B cell (primary cell): ENCODE measurements around the gene TBC1D14. TPM values are rescaled to one million over a fixed set of nuclear protein-coding genes. Genes with fewer than 3 reads are reported as not detected.

ENCODE experiments used
- ATAC-seq: fragments of 200-7000 bp; cut with Tn5 transposase; one replicate; pipeline ENCODE4 v1.10.0; 2021; ENCODE audit warnings: low read depth, mild to moderate bottlenecking, moderate number of reproducible peaks, moderate library complexity
- CTCF ChIA-PET: fragments of 350-600 bp; sonication (Branson Sonifier 250); formaldehyde crosslinking; loops from one replicate; lab custom pipeline; 2021; ENCODE audit warnings: antibody characterized with exemption, inconsistent platforms; lab: Charles Lee
- POLR2A ChIA-PET: fragments of 350-600 bp; sonication (Branson Sonifier 250); formaldehyde crosslinking; loops from one replicate; lab custom pipeline; 2021; ENCODE audit warnings: antibody characterized with exemption; lab: Charles Lee
- DNase-seq: peaks from one replicate; pipeline ENCODE4 v3.0.0; 2013
- H2AFZ ChIP-seq: 2 replicates; pipeline ENCODE4 v1.6.1; 2012; ENCODE audit warnings: mild to moderate bottlenecking, low read depth, low read length; ENCODE audit not compliant: insufficient read depth, poor library complexity, severe bottlenecking
- H3K27ac ChIP-seq, 2 donors: 1 replicate in 1 of 2; 2 replicates in 1 of 2; pipeline ENCODE4 v1.5.1; 2012 to 2013; ENCODE audit warnings: low read length in 2 of 2, mild to moderate bottlenecking in 2 of 2, moderate library complexity in 1 of 2
- H3K27me3 ChIP-seq, 4 experiments: fragments of 200-600 bp in 1 of 4; sonication (generic) in 1 of 4; replicated peaks in 1 of 4; 1 replicate in 2 of 4; 2 replicates in 2 of 4; pipeline versions ENCODE4 v1.6.1 to v1.7.0; 2013 to 2016; ENCODE audit warnings: low read length in 3 of 4, mild to moderate bottlenecking in 2 of 4, mixed read lengths in 1 of 4, moderate library complexity in 1 of 4; ENCODE audit not compliant: insufficient read depth in 4 of 4, control insufficient read depth in 3 of 4; ENCODE audit errors: control extremely low read depth in 1 of 4
- H3K36me3 ChIP-seq, 2 experiments: replicated peaks in 1 of 2; 1 replicate in 1 of 2; 2 replicates in 1 of 2; pipeline versions ENCODE4 v1.6.1 to v1.7.1; 2013; ENCODE audit warnings: low read length in 1 of 2; ENCODE audit not compliant: insufficient read depth in 2 of 2, control insufficient read depth in 1 of 2; ENCODE audit errors: control extremely low read depth in 1 of 2, extremely low read depth in 1 of 2
- H3K4me1 ChIP-seq, 2 donors: fragments of 200-600 bp in 1 of 2; sonication (generic) in 1 of 2; 1 replicate in 1 of 2; 2 replicates in 1 of 2; pipeline versions ENCODE4 v1.5.1 to v1.6.1; 2013 to 2017; ENCODE audit warnings: low read length in 2 of 2; ENCODE audit not compliant: control insufficient read depth in 2 of 2, insufficient read depth in 2 of 2
- H3K4me2 ChIP-seq: replicated peaks from 2 replicates; pipeline ENCODE3; 2012; ENCODE audit warnings: mild to moderate bottlenecking, low read depth, low read length; ENCODE audit not compliant: poor library complexity, severe bottlenecking
- H3K4me3 ChIP-seq, 5 experiments: fragments of 200-600 bp in 1 of 5; sonication (generic) in 1 of 5; 1 replicate in 3 of 5; 2 replicates in 2 of 5; pipeline versions ENCODE4 v1.5.1 to v1.7.0; 2011 to 2016; ENCODE audit warnings: low read length in 4 of 5, mild to moderate bottlenecking in 4 of 5, low read depth in 2 of 5, control low read depth in 1 of 5, moderate library complexity in 1 of 5; ENCODE audit not compliant: insufficient read depth in 1 of 5; ENCODE audit errors: control extremely low read depth in 1 of 5, extremely low read depth in 1 of 5
- H3K79me2 ChIP-seq: fragments of 200-600 bp; sonication (generic); one replicate; pipeline ENCODE4 v1.6.0; 2016; ENCODE audit warnings: low read length; ENCODE audit not compliant: control insufficient read depth, insufficient read depth
- H3K9ac ChIP-seq: fragments of 200-600 bp; sonication (generic); 2 replicates; pipeline ENCODE4 v1.6.1; 2017; ENCODE audit warnings: mild to moderate bottlenecking, low read length, moderate library complexity
- H3K9me3 ChIP-seq, 3 donors: one replicate each; pipeline versions ENCODE4 v1.6.1 to v1.7.1; 2013; ENCODE audit warnings: low read length in 2 of 3; ENCODE audit not compliant: control insufficient read depth in 2 of 3, insufficient read depth in 1 of 3; ENCODE audit errors: control extremely low read depth in 1 of 3
- H4K20me1 ChIP-seq: 2 replicates; pipeline ENCODE4 v1.6.0; 2012; ENCODE audit warnings: mild to moderate bottlenecking, low read length; ENCODE audit not compliant: insufficient read depth, control insufficient read depth, poor library complexity, severe bottlenecking
- H3K27ac Mint-ChIP-seq: one replicate; pipeline ENCODE4 v1.8.0; 2021; ENCODE audit warnings: mixed read lengths
- H3K27me3 Mint-ChIP-seq: one replicate; pipeline ENCODE4 v1.8.0; 2021; ENCODE audit warnings: mixed read lengths
- H3K4me1 Mint-ChIP-seq: one replicate; pipeline ENCODE4 v1.8.0; 2021; ENCODE audit warnings: mixed read lengths
- H3K4me3 Mint-ChIP-seq: one replicate; pipeline ENCODE4 v1.8.0; 2021; ENCODE audit warnings: mixed read lengths
- H3K9me3 Mint-ChIP-seq: one replicate; pipeline ENCODE4 v1.8.0; 2022; ENCODE audit warnings: mixed read lengths; ENCODE audit not compliant: insufficient read depth
- EZH2 ChIP-seq: IDR thresholded peaks from 2 replicates; pipeline ENCODE4 v1.6.1; 2012; ENCODE audit warnings: borderline replicate concordance, low read depth, mild to moderate bottlenecking, moderate library complexity, low read length; ENCODE audit not compliant: insufficient read depth, poor library complexity, severe bottlenecking
- WGBS: methylation state at CpG from one replicate; pipeline ENCODE4 v1.1.5; 2013; ENCODE audit warnings: missing lambda C conversion rate; ENCODE audit not compliant: insufficient coverage; 5-methylcytosine and 5-hydroxymethylcytosine counted together
- intact Hi-C: fragments of 100-400 bp; cut with micrococcal nuclease; formaldehyde crosslinking; loops from one replicate; pipeline ENCODE4 v1.10.0; 2022
- polyA plus RNA-seq: library from polyadenylated mRNA; depleted of rRNA; stranded (reverse); fragments of >200 nt; gene quantifications from 2 replicates; pipeline ENCODE4 v1.2.3, GENCODE V29; 2012
- total RNA-seq, 2 donors: library from RNA; stranded (reverse); fragments of 120-200 nt in 1 of 2; gene quantifications; 1 replicate in 1 of 2; 2 replicates in 1 of 2; pipeline versions ENCODE4 v1.2.3 to v1.2.4, GENCODE V29; 2013 to 2022
- TF ChIP-seq, protein P1 (sequence below): fragments of 200-600 bp; IDR thresholded peaks from one replicate; pipeline ENCODE4 v1.8.0; 2022; ENCODE audit warnings: antibody characterized with exemption, mild to moderate bottlenecking

Gene TBC1D14
- total and polyA plus RNA-seq, 2 donors (not counting 1 experiment from before 2014, with no cell fraction given), result 21.9 to 42.0 TPM

DNA sequence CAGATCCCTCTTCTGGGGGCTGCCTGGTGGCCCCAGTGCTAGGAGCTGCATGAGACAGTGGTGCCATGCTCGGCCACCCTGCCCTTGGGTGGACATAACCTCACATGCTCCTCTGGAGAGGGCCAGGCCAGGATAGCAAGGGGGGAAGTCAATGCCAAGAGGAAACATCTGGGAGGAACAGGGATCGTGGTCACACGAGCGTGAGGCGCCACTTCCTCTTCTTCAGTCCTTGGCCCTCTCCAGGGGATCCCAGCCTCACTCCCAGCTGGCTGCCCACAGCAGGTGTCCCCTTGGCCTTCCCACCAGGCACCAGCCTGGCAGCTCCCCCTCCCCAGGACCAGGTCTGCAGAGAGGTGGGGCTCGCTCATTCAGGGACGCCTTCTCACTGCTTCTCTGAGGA, 28.6 kb downstream of the TBC1D14 start:
- H2AFZ ChIP-seq, result no peak overlapping the region
- no peak overlapping the region for H3K9ac ChIP-seq
- peaks cover 52 to 57% of the 10 kb centered on the region in 2 donors for H3K4me1 ChIP-seq
- POLR2A ChIA-PET, result no interaction called here
- H3K79me2 ChIP-seq, result peaks cover 59% of the 10 kb centered on the region
- peaks cover 68% of the 10 kb centered on the region for H4K20me1 ChIP-seq
- 10% methylated on average over 7 of the region's 7 CpGs for WGBS
- DNase-seq, result peak; percentile 42
- H3K4me3 ChIP-seq, result no peak overlapping the region
- H3K27ac ChIP-seq, result no peak overlapping the region
- Mint-ChIP-seq H3K4me1 (peaks cover 70% of the 10 kb centered on the region), H3K27me3 (no peaks in the 10 kb centered on the region), H3K27ac (peak overlapping the region; percentile 53), H3K9me3 (peaks cover 3% of the 10 kb centered on the region), H3K4me3 (peak overlapping the region; percentile 52)
- H3K4me2 ChIP-seq, result peak overlapping the region; percentile 63
- intact Hi-C loops, result no loop called here
- H3K9me3 ChIP-seq, result peaks cover 0 to 10% (median 0%) of the 10 kb centered on the region in 3 donors
- CTCF ChIA-PET, result no interaction called here
- TF ChIP-seq, protein P1, sequence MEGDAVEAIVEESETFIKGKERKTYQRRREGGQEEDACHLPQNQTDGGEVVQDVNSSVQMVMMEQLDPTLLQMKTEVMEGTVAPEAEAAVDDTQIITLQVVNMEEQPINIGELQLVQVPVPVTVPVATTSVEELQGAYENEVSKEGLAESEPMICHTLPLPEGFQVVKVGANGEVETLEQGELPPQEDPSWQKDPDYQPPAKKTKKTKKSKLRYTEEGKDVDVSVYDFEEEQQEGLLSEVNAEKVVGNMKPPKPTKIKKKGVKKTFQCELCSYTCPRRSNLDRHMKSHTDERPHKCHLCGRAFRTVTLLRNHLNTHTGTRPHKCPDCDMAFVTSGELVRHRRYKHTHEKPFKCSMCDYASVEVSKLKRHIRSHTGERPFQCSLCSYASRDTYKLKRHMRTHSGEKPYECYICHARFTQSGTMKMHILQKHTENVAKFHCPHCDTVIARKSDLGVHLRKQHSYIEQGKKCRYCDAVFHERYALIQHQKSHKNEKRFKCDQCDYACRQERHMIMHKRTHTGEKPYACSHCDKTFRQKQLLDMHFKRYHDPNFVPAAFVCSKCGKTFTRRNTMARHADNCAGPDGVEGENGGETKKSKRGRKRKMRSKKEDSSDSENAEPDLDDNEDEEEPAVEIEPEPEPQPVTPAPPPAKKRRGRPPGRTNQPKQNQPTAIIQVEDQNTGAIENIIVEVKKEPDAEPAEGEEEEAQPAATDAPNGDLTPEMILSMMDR, result no peak
- TF ChIP-seq EZH2, result no peak
- H3K36me3 ChIP-seq, result peaks cover 0 to 3% of the 10 kb centered on the region in 2 experiments
- no peak for ATAC-seq
- H3K27me3 ChIP-seq, result no peaks in the 10 kb centered on the region

DNA sequence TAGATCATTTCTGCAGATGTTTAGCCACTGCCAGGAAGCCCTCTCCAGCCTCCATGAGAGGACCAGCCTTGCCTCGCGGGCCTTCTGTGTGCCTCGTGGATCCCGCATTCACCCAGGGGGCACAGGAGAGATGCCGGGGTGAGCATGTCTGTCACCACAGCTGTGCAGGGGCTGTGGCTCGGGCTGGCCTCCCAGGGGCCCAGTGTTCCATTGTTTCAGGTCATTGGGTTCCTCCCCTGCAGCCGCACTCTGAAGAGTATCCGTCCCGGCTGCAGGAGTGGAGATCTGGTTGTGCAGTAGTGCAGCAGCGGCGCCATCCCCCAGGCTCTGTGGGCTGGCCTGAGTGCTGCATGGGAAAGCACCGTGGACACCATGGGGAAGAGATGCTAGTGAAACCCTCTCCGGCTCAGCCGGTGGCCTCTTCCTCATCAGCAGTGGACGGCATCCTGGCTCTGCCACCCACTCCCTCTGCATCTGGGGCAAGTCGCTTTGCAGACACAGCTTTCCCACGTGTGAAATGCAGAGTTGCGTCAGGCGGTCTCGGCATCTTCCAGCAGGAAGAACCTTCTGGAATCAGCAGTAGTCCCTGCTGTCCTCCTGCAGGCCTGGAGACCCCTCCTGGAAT, 29.1 kb downstream of the TBC1D14 start:
- H2AFZ ChIP-seq, result no peak overlapping the region
- H3K4me3 Mint-ChIP-seq, result no peak overlapping the region
- H3K4me1 Mint-ChIP-seq, result peaks cover 69% of the 10 kb centered on the region
- TF ChIP-seq, protein P1, result no peak
- no peak for TF ChIP-seq EZH2
- peaks cover 61% of the 10 kb centered on the region for H3K79me2 ChIP-seq
- peak overlapping the region; percentile 63 for H3K4me2 ChIP-seq
- intact Hi-C loops, result no loop called here
- ChIA-PET POLR2A (no interaction called here), CTCF (interaction anchor here (0.6 kb wide), 1 partner anchor 42 kb away, joined by 3 read pairs; no protein-coding TSS in a partner anchor)
- no peaks in the 10 kb centered on the region for H3K27me3 ChIP-seq
- DNase-seq (no peak), ATAC-seq (peak; percentile 15)
- H3K36me3 ChIP-seq, result peaks cover 0 to under 1% of the 10 kb centered on the region in 2 experiments
- H3K9ac ChIP-seq, result no peak overlapping the region
- peaks cover 3% of the 10 kb centered on the region for H3K9me3 Mint-ChIP-seq
- H3K4me1 ChIP-seq, result peaks cover 52 to 62% of the 10 kb centered on the region in 2 donors
- H3K4me3 ChIP-seq, result no peak overlapping the region
- WGBS, result 45% methylated on average over 19 of the region's 20 CpGs
- no peak overlapping the region for H3K27ac Mint-ChIP-seq
- H3K27ac ChIP-seq, result no peak overlapping the region
- peaks cover 63% of the 10 kb centered on the region for H4K20me1 ChIP-seq
- no peaks in the 10 kb centered on the region for H3K27me3 Mint-ChIP-seq
- H3K9me3 ChIP-seq, result peaks cover 0 to 10% (median 0%) of the 10 kb centered on the region in 3 donors
